ENCODE measurements around the gene IFITM5.
"Not testable (repeated sequence)": the region's sequence is repeated elsewhere in the genome, so short reads cannot be mapped to it uniquely, and the experiment has no call there.

The IFITM5 gene

GRCh38 chr11:299081-299891 lies at the start of gene IFITM5:
TSS of gene IFITM5 (minus strand) at chr11:299526. CDS start at chr11:299490, 36 bp downstream.
- no peak for DNase-seq (ENCODE audit: low read depth in 4 of 4, low spot score in 1 of 4)

- DNase-seq (ENCODE audit: low read depth in 4 of 4, low spot score in 1 of 4): no peak
Measured at GRCh38 chr11:346529-346928, 47.2 kb upstream of the IFITM5 start.

- DNase-seq (ENCODE audit: low read depth in 4 of 4, low spot score in 1 of 4): no peak
Measured at GRCh38 chr11:344836-345578, 45.7 kb upstream of the IFITM5 start.

GRCh38 chr11:342328-342727 lies 43.0 kb upstream of the IFITM5 start:
- no peak for DNase-seq (ENCODE audit: low read depth in 4 of 4, low spot score in 1 of 4)

GRCh38 chr11:340539-341512 lies 41.5 kb upstream of the IFITM5 start:
- no peak for DNase-seq (ENCODE audit: low read depth in 4 of 4, low spot score in 1 of 4)

GRCh38 chr11:339963-340362 lies 40.6 kb upstream of the IFITM5 start:
- no peak for DNase-seq (ENCODE audit: low read depth in 4 of 4, low spot score in 1 of 4)

- DNase-seq (ENCODE audit: low read depth in 4 of 4, low spot score in 1 of 4): no peak
Measured at GRCh38 chr11:337711-338110, 38.4 kb upstream of the IFITM5 start.

- no peak for DNase-seq (ENCODE audit: low read depth in 4 of 4, low spot score in 1 of 4)
Measured at GRCh38 chr11:336659-337198, 37.4 kb upstream of the IFITM5 start.

- no peak for DNase-seq (ENCODE audit: low read depth in 4 of 4, low spot score in 1 of 4)
Measured at GRCh38 chr11:335779-336658, 36.7 kb upstream of the IFITM5 start.

GRCh38 chr11:334264-334994 lies 35.1 kb upstream of the IFITM5 start:
- DNase-seq (ENCODE audit: low read depth in 4 of 4, low spot score in 1 of 4): no peak

- DNase-seq (ENCODE audit: low read depth in 4 of 4, low spot score in 1 of 4): not testable (repeated sequence)
Measured at GRCh38 chr11:333616-334263, 34.4 kb upstream of the IFITM5 start.

- no peak for DNase-seq (ENCODE audit: low read depth in 4 of 4, low spot score in 1 of 4)
Measured at GRCh38 chr11:332651-333480, 33.5 kb upstream of the IFITM5 start.

GRCh38 chr11:331358-332060 lies 32.2 kb upstream of the IFITM5 start:
- no peak for DNase-seq (ENCODE audit: low read depth in 4 of 4, low spot score in 1 of 4)

GRCh38 chr11:330694-331357 lies 31.5 kb upstream of the IFITM5 start:
- DNase-seq (ENCODE audit: low read depth in 4 of 4, low spot score in 1 of 4): no peak

- no peak for DNase-seq (ENCODE audit: low read depth in 4 of 4, low spot score in 1 of 4)
Measured at GRCh38 chr11:330307-330693, 31.0 kb upstream of the IFITM5 start.

GRCh38 chr11:329886-330253 lies 30.5 kb upstream of the IFITM5 start:
- no peak for DNase-seq (ENCODE audit: low read depth in 4 of 4, low spot score in 1 of 4)
